Parathyroid adenoma (tissue), 2 donors: ENCODE measurements around the gene SHMT1.
"Not testable (repeated sequence)": the region's sequence is repeated elsewhere in the genome, so short reads cannot be mapped to it uniquely, and the experiment has no call there.

Experiments
- H2AFZ ChIP-seq: fragments of 300-600 bp; sonication (generic); one replicate; pipeline ENCODE4 v1.7.0; 2017; ENCODE audit warnings: antibody characterized with exemption, mild to moderate bottlenecking
- H3K27ac ChIP-seq: fragments of 300-600 bp; sonication (generic); one replicate; pipeline ENCODE4 v1.7.0; 2017
- H3K27me3 ChIP-seq: fragments of 300-600 bp; sonication (generic); one replicate; pipeline ENCODE4 v1.7.0; 2017; ENCODE audit warnings: low read length; ENCODE audit not compliant: control insufficient read depth, insufficient read depth
- H3K36me3 ChIP-seq: fragments of 300-600 bp; sonication (generic); one replicate; pipeline ENCODE4 v1.7.0; 2017; ENCODE audit warnings: low read length; ENCODE audit not compliant: control insufficient read depth, insufficient read depth
- H3K4me1 ChIP-seq: fragments of 300-600 bp; sonication (generic); one replicate; pipeline ENCODE4 v1.7.0; 2017; ENCODE audit warnings: control low read depth
- H3K4me2 ChIP-seq: fragments of 300-600 bp; sonication (generic); one replicate; pipeline ENCODE4 v1.7.0; 2017; ENCODE audit warnings: low read length
- H3K4me3 ChIP-seq: fragments of 300-600 bp; sonication (generic); one replicate; pipeline ENCODE4 v1.7.0; 2017; ENCODE audit warnings: low read depth, low read length
- H3K79me2 ChIP-seq: fragments of 300-600 bp; sonication (generic); one replicate; pipeline ENCODE4 v1.7.0; 2017; ENCODE audit warnings: control low read depth
- H3K9ac ChIP-seq: fragments of 300-600 bp; sonication (generic); one replicate; pipeline ENCODE4 v1.7.0; 2017; ENCODE audit warnings: mild to moderate bottlenecking
- H3K9me3 ChIP-seq: fragments of 300-600 bp; sonication (generic); one replicate; pipeline ENCODE4 v1.7.0; 2017; ENCODE audit warnings: low read length; ENCODE audit not compliant: control insufficient read depth
- TF ChIP-seq, protein P1 (sequence below): fragments of 300-600 bp; sonication (generic); IDR thresholded peaks from one replicate; pipeline ENCODE4 v1.7.0; 2017; ENCODE audit warnings: antibody characterized with exemption, mild to moderate bottlenecking
- donor health status: primary hyperparathyroidism.

The SHMT1 gene

DNA sequence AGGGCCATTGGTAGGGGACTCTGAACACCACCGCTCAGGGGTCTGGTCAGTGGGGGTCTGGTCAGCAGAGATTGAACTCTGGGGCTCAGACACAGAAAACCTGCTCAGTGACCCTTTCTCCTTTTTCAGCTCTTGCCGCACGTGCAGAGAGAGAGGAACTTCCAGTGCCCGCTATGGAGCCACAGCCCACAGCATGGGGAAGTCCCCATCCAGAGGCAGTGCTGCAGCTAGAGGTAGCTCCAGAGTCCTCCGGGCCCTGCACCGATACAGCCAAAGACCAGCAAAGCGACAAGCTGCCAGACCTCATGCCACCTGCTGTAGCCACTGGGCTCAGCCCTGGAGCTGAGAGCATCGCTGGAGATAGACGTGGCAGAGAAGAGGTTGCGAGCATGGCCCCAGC is 25.4 kb upstream of the SHMT1 start:
- not testable (repeated sequence) for H3K9me3 ChIP-seq, H3K4me1 ChIP-seq, H3K4me3 ChIP-seq, H3K36me3 ChIP-seq, H3K27ac ChIP-seq, H3K79me2 ChIP-seq, H3K9ac ChIP-seq, H2AFZ ChIP-seq, H3K27me3 ChIP-seq, H3K4me2 ChIP-seq

DNA sequence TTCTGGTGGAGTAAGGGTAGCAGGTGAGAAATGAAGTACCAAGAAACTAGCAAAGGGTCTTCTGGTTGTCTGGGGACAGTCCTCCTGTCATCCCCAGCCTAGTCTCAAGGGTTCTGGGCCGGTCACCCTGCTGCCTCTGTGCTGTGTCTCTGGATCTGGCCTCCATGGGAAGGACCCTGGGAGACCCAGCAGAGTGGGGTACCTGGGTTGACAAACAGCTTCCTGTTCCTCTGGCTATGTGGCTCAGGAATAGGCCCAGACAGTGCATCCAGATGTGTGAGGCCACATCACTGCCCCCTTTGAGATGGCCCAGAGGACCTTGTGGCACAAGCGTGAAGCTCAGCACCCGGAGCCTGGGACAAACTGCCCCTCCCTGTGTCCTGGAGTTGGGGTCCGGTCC is 24.9 kb upstream of the SHMT1 start:
- H3K9me3 ChIP-seq, H3K79me2 ChIP-seq, H3K4me2 ChIP-seq, H3K9ac ChIP-seq, H3K27me3 ChIP-seq, H3K4me1 ChIP-seq, H3K4me3 ChIP-seq, H2AFZ ChIP-seq, H3K36me3 ChIP-seq, H3K27ac ChIP-seq: not testable (repeated sequence)

DNA sequence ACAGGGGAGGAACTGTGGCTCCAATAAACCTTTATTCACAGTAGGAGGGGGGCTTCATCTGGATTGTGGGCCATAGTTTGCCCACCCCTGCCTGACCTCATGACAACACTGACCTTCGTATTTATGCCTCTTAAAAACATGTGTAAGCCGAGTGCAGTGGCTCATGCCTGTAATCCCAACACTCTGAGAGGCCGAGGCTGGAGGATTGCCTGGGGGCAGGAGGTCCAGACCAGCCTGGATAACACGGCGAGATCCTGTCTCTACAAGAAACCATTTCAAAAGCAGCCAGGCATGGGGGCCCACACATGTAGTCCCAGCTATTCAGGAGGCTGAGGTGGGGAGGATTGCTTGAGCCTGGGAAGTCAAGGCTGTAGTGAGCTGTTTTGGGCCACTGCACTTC is 24.2 kb upstream of the SHMT1 start:
- not testable (repeated sequence) for H3K4me2 ChIP-seq, H2AFZ ChIP-seq, H3K36me3 ChIP-seq, H3K79me2 ChIP-seq, H3K9me3 ChIP-seq, H3K4me1 ChIP-seq, H3K27me3 ChIP-seq, H3K27ac ChIP-seq, H3K9ac ChIP-seq, H3K4me3 ChIP-seq

DNA sequence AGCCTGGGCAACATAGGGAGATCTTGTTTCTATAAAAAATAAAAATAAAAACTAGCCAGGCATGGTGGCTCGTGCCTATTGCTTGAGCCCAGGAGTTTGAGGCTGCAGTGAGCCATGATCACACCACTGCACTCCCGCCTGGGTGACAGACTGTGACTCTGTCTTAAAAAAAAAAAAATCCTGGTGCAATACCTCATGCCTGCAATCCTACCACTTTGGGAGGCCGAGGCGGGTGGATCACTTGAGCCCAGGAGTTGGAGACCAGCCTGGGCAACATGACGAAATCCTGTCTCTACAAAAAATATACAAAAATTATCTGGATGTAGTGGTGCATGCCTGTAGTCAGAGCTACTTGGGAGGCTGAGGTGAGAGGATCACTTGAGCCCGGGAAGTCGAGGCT is 20.9 kb upstream of the SHMT1 start:
- H3K4me3 ChIP-seq, H3K79me2 ChIP-seq, H3K9me3 ChIP-seq, H3K27ac ChIP-seq, H3K4me1 ChIP-seq, H3K27me3 ChIP-seq, H2AFZ ChIP-seq, H3K9ac ChIP-seq, H3K4me2 ChIP-seq, H3K36me3 ChIP-seq: not testable (repeated sequence)

DNA sequence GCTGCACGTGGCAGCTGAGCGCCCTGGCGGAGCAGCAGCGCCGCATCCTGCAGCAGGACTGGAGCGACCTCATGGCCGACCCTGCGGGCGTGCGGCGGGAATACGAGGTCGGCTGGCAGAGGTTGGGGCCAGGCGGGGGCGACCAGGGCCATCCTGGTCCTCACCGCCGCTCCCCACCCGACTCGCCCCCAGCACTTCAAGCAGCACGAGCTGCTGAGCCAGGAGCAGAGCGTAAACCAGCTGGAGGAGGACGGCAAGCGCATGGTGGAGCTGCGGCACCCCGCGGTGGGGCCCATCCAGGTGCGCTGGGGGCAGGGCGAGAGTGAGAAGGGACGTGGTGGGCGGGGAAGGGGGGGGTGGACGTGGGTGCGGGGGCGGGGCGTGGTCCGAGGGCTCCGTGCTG is 19.7 kb upstream of the SHMT1 start:
- H3K27ac ChIP-seq, H3K27me3 ChIP-seq, H3K36me3 ChIP-seq, H3K4me2 ChIP-seq, H3K4me3 ChIP-seq, H3K9ac ChIP-seq, H3K9me3 ChIP-seq, H3K4me1 ChIP-seq, H3K79me2 ChIP-seq: not testable (repeated sequence)
- H2AFZ ChIP-seq = peak overlapping the region; percentile 42

DNA sequence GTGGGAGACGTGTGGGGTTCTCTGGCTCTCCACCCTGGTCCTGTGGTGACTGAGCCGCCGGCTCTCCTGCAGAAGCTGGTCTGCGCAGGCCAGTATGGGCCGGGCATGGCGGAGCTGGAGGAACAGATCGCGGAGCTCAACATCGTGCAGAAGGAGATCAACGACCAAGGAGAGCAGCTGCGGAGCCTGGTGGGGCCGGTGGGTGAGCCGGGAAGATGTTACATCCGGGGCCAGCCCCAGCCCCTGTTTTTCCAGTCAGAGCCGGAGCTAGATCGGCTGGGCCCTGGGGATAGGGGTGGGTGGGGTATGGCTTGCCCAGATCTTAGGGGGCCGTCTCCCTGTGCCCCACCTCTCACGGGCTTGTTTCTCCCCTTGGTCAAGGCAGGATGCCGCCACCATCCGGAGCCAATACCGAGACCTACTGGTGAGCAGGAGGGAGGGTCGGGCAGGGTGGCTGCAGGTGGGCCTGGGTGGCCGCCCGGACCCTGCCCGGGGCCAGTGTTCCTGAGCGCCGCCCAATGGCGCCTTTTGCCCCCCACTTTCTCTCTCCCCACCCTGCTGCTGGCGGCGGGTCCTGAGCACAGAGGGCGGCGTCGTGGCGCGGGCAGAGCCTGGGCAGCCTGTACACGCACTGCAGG is 19.2 kb upstream of the SHMT1 start:
- no peak overlapping the region for H3K9ac ChIP-seq
- H3K9me3 ChIP-seq = no peaks in the 10 kb centered on the region
- H2AFZ ChIP-seq = no peak overlapping the region
- no peaks in the 10 kb centered on the region for H3K79me2 ChIP-seq
- no peak overlapping the region for H3K4me2 ChIP-seq
- no peaks in the 10 kb centered on the region for H3K27me3 ChIP-seq
- H3K27ac ChIP-seq = no peak overlapping the region
- no peaks in the 10 kb centered on the region for H3K36me3 ChIP-seq
- no peak overlapping the region for H3K4me3 ChIP-seq
- TF ChIP-seq, protein P1, sequence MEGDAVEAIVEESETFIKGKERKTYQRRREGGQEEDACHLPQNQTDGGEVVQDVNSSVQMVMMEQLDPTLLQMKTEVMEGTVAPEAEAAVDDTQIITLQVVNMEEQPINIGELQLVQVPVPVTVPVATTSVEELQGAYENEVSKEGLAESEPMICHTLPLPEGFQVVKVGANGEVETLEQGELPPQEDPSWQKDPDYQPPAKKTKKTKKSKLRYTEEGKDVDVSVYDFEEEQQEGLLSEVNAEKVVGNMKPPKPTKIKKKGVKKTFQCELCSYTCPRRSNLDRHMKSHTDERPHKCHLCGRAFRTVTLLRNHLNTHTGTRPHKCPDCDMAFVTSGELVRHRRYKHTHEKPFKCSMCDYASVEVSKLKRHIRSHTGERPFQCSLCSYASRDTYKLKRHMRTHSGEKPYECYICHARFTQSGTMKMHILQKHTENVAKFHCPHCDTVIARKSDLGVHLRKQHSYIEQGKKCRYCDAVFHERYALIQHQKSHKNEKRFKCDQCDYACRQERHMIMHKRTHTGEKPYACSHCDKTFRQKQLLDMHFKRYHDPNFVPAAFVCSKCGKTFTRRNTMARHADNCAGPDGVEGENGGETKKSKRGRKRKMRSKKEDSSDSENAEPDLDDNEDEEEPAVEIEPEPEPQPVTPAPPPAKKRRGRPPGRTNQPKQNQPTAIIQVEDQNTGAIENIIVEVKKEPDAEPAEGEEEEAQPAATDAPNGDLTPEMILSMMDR = no peak
- H3K4me1 ChIP-seq = peaks cover 8% of the 10 kb centered on the region

DNA sequence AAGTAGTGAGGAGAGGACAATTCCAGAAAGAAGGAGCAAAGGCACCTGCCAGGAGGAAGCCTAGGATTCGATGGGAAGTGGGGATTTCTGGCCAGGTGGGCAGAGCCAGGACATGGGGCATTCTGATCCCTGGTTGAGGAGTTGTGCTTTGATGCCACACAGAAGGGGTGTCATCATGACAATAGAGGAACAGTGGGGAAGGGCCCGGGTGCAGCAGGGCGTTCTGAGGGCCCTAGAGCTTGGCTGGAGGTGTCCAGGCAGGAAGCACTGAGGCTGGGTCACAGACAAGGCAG is 18.5 kb upstream of the SHMT1 start:
- Histone ChIP-seq H3K9me3 (no peaks in the 10 kb centered on the region), H3K36me3 (no peaks in the 10 kb centered on the region), H3K4me3 (no peak overlapping the region), H3K27me3 (no peaks in the 10 kb centered on the region), H3K4me1 (peaks cover 14% of the 10 kb centered on the region), H3K4me2 (no peak overlapping the region), H2AFZ (no peak overlapping the region), H3K27ac (no peak overlapping the region), H3K9ac (no peak overlapping the region), H3K79me2 (no peaks in the 10 kb centered on the region)
- TF ChIP-seq, protein P1 = no peak
